Kidney capillary endothelial cell (primary cell): ENCODE data around the gene FGF12.
A peak's percentile ranks its signal among the peaks of the same experiment; 100 is the strongest.
"Not testable (repeated sequence)": the region's sequence is repeated elsewhere in the genome, so short reads cannot be mapped to it uniquely, and the experiment has no call there.

ENCODE experiments used
- DNase-seq: peaks from one replicate; pipeline ENCODE4 v3.0.0-alpha.2; 2018; ENCODE audit warnings: low spot score

FGF12 gene

DNA sequence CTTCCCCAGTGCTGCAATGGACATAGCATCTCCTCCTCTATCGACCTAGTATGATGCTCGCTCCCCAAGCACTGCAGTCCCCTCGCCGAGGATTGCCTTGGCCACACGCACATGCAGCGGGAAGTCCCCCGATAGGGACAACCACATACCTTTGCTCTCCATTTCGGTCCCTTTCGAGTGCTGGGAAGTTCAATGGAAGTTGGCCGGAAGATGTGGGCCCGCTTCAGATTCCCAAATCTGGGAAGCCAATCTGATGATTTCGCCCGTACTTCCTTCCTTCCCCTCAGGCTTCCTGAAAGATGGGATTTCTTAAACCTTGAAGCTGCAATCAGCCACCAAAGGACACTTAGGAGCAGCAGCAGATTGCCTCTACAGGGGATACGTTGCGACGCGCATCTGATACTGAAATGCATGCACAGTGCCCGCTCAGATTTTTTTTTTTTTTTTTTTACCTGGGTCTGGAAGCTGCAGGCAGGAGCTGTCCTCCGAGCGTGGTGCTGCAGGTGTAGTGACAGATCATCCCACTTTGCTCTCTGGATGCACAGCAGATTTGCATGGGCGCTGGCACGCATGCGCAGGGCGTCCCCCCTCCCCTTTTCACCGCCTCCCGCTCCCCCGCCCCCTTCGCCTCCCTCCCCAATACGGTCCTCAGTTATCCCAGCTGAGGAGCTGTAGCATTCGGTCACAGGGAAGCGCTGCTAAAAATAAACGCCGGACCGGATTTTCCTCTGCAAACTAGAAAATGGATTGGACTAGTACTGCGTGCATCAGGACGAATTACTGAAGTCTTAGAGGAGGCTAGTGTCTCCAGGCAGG, at the start of gene FGF12:
TSS of gene FGF12 (minus strand) at position 510 of the 816 bp plus-strand sequence.
- peak; percentile 2 for DNase-seq

DNA sequence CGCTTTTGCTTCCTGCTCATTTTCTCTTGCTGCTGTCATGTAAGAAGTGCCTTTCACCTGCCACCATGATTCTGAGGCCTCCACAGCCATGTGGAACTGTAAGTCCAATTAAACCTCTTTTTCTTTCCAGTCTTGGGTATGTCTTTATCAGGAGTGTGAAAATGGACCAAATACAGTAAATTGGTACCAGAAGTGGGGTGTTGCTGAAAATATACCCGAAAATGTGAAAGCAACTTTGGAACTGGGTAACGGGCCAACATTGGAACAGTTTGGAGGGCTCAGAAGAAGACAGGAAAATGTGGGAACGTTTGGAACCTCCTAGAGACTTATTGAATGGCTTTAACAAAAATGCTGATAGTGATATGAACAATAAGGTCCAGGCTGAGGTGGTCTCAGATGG, 47.0 kb upstream of the FGF12 start:
- DNase-seq, result not testable (repeated sequence)

DNA sequence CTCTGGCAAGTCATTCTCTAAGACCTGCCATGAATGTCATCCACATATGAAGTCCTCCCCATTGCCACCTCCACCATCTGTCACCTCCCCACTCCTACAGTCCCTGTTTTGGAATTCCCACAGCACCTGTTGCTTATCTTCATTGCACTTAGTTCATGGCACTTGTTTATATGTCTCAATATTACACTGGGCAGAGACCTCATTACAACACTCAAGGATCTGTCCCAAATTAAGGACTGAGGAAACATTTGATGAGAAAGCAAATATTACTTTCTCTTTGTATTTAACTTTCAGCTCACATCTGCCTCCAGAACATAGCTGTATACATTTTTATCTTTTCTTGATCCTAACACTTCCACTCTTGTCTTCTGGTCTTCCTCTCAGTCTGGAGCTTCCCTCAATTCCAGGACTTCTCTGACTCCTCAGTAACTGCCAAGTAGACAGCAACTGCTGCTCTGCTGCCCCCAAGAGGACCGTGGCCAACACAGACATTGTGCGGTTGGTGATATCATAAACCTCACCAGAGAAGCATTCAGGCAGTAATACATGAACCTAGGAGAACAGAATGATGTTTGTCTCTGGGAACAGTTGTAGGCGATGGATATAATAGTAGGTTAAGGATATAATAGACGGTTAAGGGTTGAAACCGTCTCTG, 45.0 kb upstream of the FGF12 start:
- DNase-seq, result peak; percentile 15

DNA sequence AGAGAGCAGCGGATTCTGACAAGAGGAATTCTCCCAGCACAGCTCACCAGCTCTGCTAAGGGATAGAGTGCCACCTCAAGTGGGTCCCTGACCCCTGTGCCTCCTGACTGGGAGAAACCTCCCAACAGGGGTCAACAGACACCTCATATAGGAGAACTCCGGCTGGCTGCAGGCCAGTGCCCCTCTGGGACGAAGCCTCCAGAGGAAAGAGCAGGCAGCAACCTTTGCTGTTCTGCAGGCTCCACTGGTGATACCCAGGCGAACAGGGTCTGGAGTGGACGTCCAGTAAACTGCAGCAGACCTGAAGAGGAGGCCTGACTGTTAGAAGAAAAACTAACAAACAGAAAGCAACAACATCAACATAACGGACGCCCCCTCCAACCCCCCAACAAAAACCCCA, 31.3 kb upstream of the FGF12 start:
- DNase-seq, result no peak

DNA sequence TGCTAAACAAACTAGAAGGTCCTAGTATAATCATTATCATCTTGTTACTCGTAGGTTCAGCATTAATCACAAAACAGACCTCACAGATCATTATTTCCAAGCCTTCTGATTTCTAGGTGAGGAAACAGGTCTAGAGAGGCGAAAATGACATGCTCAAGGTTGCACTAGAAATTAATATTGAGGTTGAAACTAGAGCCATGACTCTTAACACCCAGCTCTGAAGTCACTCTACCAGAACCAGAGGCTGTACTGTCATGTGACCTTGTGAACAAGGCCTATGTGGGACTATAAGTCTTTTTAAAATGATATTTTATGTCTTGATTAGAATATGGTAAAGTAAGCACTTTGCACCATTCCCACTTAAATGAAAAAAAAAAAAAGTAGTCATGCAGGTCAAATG, 23.8 kb upstream of the FGF12 start:
- no peak for DNase-seq

DNA sequence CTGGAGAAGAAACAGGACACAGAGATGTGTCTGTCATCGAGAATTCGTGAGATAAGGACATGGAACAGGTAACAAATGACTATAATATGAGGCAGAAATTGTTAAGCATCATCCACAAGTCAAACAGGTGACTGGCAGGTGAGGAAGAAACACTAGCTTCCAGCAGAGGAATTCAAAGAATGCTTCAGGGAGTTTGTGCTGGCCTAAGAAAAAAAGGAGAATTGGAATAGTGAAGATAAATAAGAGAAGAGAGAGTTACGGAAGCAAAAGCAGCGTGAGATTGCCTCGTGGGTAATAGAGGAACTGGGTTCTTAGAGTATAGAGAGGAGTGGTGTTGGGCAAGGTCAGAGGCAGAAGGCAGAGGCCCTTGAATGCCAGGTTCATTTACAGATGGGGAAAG, 22.9 kb upstream of the FGF12 start:
- DNase-seq, result no peak

DNA sequence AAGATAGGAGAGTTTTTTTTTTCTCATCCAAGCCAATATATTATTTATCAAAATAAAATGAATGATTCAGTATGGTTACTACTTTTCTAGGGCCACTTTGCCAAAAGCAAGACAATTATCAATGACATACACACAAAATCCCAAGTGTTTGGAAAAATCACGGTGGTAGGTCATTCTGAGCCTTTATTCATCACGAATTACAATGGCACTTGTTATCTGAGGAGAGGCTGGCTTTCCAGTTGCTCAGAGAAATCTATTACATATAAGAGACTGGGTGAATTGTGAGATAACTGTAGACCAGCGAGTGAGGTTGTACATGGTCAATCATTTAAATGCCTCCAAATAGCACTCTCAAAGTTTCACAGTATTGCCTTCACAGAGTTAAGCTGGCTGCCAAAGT, 20.4 kb upstream of the FGF12 start:
- no peak for DNase-seq

DNA sequence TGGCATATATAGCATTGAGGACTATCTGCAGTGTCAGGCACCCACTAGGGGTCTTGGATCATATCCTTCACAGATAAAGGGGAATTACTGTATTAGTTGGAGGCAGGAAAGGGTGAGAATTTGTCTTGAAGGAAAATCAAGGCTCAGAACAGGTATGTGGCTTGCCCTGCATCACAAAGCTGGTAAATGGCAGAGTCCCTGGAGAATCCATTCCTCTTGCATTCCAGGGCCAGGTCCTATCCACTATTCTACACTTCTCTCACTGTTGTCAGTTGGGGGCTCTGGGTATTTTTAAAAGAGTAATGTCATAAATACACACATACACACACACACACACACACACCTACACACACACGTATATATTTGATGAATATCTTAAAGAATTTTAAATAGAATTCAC, 19.8 kb upstream of the FGF12 start:
- DNase-seq, result no peak

DNA sequence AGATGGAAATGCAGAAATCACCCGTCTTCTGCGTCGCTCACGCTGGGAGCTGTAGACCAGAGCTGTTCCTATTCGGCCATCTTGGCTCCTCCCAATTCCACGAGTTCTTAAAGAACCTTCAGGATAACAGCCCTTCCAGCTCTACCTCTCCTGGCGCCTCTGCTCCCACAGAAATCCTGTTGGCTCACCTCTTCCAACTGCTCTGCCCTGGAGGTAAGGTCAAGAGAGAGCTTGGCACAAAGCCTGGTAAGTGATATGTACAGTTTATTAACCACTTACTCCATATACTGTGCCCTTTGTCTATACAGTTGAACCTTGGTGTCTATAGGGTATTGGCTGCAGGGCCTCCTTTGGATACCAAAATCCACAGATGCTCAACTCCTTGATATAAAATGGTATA, 17.8 kb upstream of the FGF12 start:
- no peak for DNase-seq

DNA sequence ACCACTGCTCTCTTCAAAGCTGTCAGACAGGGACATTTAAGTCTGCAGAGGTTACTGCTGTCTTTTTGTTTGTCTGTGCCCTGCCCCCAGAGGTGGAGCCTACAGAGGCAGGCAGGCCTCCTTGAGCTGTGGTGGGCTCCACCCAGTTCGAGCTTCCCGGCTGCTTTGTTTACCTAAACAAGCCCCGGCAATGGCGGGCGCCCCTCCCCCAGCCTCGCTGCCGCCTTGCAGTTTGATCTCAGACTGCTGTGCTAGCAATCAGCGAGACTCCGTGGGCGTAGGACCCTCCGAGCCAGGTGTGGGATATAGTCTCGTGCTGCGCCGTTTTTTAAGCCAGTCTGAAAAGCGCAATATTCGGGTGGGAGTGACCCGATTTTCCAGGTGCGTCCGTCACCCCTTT, 17.3 kb upstream of the FGF12 start:
- DNase-seq, result not testable (repeated sequence)

DNA sequence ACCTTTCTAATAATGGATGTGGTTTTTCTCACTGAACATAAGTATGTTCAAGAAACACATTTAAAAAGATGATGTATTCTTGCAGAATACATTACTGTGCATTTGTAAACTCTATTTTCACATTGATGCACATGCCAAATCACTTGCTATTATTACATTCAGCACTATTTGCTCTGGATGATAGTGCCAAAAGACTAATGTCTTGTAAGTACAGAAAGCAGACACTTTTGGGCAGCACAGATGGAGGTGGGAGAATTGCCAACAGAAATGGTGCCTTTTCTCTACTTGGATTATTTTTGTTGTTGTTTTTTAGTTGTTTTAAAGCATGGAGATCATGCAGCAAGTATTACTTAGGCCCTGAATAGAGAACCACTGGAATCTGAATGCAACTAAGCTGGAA, 10.2 kb upstream of the FGF12 start:
- DNase-seq, result no peak

DNA sequence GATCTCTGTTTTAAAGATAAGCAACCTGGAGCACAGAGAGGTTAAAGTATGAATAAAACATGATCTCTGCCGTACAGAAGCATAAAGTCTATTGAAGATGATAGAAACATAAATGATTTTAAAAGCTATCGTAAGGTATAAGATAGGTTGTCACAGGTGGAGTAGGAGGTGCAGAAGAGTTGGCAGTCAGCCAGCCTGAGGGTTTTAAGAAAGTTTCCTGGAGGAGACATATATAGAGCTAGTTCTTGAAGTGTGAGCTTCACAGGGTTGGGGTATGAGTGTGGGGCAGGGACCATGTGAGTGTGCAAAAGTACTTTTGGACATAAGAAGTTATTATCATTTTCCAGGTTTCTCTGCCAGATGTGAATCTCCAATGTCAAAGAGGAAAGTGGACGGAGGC, 3.9 kb upstream of the FGF12 start:
- DNase-seq, result no peak

DNA sequence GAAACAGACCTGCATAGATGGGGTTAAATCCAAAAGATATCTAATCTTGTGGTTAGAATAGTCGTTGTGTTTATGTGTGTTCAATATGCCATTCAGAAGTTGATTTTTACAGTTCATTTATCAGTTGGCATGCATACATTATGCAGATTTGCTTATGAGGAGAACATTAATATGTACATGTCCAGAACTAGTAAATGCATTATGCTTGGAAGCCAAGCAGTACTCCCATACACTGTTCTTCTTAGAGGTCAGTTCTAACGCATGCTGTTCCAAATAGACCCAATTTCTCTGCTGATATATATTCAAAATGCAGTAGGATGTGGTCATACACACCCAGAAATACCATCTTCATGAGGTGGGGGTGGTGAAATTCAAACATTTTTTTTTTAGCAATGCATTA, 956 bp downstream of the FGF12 start:
- no peak for DNase-seq

DNA sequence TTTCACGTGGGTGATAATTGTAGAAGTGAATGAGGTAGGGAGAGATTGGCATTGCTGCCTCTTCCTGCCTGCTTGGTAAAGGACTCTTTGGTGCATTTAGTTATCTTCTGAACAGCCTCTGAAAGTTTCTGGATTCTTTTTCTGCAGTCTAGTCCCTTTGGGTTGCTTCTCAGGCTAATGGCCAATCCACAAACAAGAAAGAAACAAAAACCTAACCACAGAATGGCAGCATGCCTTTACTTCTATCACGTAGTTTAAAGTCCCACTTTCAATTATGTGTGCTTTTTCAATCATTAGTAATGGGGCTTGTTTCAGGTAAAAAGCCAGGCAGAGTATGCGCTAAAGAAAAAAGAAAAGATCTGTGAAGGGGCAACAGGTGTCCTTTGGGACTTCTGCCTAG, 7.4 kb downstream of the FGF12 start:
- no peak for DNase-seq

DNA sequence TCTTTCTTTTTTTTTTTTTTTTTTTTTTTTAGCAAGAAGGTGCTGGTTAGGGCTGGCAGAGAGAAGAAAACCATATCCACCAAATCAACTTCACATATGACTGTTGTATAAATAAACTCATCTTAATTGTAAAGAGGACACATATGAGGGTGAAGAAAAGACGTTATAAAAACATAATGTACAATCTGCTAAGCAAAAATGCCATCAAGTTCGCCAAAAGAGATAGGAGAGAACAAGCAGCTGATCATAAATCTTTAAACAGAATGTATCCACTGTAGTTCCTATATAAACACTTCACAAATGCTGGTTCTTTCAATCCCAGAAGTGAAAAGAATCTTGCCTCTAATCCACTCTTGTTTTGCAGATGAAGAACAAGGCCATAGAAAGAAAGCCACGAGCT, 9.2 kb downstream of the FGF12 start:
- no peak for DNase-seq

DNA sequence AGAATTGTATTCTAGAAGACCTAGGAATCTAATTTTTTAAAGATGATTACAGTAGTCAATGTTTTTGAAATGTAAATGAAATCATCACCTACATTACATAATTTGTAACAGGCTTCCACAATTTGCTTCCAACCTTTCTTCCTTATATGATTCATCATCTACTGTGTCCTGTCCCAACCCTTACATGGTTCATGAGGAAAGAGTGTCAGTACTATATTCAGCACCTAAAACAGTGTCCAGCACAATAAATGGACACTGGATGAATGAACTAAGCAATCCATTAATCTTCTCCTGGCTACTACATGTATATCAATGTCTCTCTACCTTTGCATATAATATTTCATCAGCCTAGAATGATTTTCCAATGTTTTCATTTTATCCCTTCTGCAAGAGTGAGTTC, 12.2 kb downstream of the FGF12 start:
- DNase-seq, result no peak

DNA sequence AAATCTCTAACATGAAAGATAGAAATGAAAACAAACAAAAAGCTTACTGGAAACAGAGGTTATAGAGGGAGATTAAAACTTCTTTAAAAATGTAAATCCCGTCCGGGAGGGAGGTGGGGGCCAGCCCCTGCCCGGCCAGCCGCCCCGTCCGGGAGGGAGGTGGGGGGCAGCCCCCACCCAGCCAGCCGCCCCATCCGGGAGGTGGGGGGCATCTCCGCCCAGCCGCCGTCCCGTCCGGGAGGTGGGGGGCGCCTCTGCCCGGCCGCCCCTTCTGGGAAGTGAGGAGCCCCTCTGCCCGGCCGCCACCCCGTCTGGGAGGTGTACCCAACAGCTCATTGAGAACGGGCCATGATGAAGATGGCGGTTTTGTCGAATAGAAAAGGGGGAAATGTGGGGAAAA, 16.2 kb downstream of the FGF12 start:
- DNase-seq, result not testable (repeated sequence)

DNA sequence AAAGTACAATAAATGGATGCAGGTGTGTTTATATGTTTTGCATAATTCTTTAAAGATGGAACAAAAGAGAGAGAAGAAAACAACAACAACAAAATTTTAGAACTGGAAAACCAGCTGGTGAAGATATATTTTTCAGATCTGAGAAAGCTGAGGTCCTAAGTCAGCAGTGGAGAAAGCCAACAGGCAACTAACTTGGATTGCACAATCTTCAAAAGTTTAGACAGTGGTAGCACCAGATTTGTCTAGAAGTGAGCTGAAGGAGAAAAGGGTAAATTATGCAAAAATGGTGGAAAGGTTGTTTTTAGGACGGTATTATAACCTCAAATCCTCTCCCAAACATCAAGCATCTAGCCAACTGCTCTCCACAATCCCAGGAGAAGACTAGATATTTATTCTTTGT, 17.0 kb downstream of the FGF12 start:
- DNase-seq, result no peak

DNA sequence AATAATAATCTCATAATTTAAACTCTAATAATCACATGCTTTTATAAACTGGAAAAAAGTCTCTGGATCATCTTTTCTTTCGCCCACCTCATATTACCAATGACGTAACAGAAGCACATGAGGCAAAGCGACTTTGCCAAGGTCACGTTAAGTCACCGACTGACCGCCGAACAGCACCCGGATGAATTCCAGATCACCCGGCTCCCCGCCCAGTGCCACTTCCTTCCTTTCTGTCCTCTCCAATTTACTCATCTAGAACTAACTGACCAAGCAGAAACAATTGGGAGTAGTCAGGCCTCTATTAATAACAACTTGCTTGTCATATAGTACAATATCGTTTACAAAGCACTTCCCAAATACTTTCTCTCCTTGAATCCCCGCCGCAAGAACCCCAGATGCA, 21.1 kb downstream of the FGF12 start:
- DNase-seq, result no peak

DNA sequence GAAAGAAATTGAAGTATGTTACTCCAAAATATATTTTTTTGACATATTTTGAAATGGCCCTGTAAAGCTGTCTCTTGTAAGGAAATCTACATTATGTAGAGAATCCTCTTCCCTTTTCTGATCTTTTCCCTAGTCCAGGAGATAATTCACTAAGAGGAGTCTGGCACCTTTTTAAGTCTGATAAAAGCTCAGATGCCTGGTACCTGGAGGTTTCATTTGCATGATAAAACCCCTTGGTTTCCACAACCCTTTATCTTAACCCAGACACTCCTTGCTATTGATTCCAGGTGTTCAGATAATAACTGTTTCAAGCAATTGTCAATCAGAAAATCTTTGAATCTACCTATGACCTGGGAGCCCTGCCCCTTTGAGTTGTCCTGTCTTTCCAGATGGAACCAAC, 26.5 kb downstream of the FGF12 start:
- DNase-seq, result no peak

DNA sequence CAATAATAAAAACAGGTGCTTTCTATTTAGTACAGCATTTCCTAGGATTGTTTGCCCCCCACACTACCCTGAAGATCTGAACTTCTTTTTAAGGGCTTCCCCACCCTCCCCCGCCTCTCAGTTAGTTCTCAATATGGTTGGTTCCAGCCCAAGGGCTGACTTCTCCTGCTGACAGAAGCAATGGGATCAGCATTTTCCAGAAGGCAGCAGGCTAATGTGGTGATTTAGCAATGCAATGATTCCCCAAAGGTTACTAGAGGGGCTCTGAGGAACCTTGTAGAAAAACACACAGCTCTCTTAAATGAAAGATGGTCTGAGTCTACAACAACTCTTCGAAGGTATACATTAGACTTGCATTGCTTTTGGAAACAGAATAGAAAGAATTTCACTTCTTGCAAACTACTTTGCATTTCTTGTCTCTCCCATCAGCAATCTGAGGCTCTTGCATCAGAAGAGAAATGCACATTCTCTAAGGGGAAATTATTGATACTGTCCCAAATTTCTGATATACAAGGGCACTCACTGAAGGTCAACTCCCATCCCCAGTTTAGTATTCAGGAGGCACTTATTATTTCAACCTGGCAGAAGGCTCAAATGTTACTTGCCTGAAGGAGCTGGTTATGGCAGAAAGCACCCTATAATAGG, 30.3 kb downstream of the FGF12 start:
- no peak for DNase-seq

DNA sequence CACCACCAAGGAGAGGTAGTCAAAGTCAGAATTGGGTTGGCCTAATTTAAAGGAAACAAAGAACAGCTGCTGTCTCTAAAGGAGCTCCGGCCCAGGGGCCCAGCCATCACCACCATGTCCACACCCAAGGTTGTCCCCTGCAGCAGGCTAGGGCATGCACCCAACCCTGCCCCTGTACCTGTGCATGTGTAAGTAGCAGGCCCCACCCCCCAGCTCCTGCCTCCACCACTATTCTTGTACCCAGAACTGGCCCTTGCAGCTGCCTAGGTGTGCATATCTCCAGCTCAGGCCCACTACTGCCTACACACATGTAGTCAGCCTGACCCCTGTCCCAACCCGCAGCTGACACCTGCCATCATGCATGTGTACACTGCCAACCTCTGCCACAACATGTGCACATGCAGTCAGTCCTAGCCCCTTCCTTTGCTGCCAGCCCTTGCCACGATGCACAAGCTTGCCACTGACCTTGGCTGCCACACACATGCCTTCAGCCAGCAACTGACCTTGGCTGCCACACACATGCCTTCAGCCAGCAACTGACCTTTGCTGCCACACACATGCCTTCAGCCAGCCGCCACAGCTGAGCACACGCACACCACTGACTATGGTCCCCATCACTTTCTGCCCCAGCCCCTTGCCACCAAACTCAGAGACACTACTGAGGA, 39.7 kb downstream of the FGF12 start:
- DNase-seq, result no peak

DNA sequence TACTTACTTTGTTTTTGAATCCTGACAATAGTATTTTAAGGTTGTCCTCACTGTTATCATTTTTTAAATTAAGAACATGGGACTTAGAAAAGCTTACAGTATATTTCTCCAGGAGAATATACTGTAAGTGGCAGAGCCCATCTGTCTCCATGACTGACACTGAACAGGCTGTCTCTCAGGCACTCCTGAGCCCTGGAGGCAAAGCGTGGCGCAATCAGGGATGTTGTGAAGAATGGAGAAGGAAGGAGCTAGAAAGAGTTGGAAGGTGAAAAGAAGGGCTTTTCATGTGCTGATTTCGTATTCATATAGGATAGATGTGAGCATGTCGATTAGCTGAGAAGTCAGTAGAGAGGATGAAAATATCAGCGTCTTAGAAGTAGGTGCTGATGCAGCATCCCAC, 41.5 kb downstream of the FGF12 start:
- DNase-seq, result no peak
